GM12878 (cell line): ENCODE data around the gene CALY. TPM values are rescaled to one million over a fixed set of nuclear protein-coding genes. Genes with fewer than 3 reads are reported as not detected.

Source experiments
- BCL3 ChIP-seq: IDR thresholded peaks from 2 replicates; pipeline ENCODE4 v1.6.1; 2011; ENCODE audit warnings: borderline replicate concordance, low read depth, mild to moderate bottlenecking, moderate library complexity, low read length; ENCODE audit not compliant: insufficient read depth, poor library complexity, severe bottlenecking
- BHLHE40 ChIP-seq, 2 experiments: fragments of 450-650 bp in 1 of 2; IDR thresholded peaks; 2 replicates each; pipeline ENCODE4 v1.6.1; 2011 to 2017; ENCODE audit warnings: low read depth in 2 of 2, borderline replicate concordance in 1 of 2, improper control_type of control experiment in 1 of 2, low read length in 1 of 2, mild to moderate bottlenecking in 1 of 2
- CBX5 ChIP-seq: sonication (generic); IDR thresholded peaks from 2 replicates; pipeline ENCODE4 v1.6.1; 2016; ENCODE audit warnings: low read depth, moderate library complexity, mild to moderate bottlenecking, inconsistent platforms
- GATAD2B ChIP-seq: fragments of 450-650 bp; conservative IDR thresholded peaks from 2 replicates; pipeline ENCODE4 v1.6.1; 2017; ENCODE audit warnings: low read depth, mild to moderate bottlenecking, moderate library complexity
- IRF3 ChIP-seq: fragments of 450-650 bp; IDR thresholded peaks from 2 replicates; pipeline ENCODE4 v1.6.1; 2014; ENCODE audit warnings: mild to moderate bottlenecking
- KLF5 ChIP-seq: fragments of 450-650 bp; IDR thresholded peaks from 2 replicates; pipeline ENCODE4 v1.6.1; 2014; ENCODE audit warnings: mild to moderate bottlenecking; ENCODE audit not compliant: partially characterized antibody
- MYB ChIP-seq: fragments of 150-350 bp; IDR thresholded peaks from 2 replicates; pipeline ENCODE4 v1.6.1; 2014; ENCODE audit warnings: mild to moderate bottlenecking, low read depth, low read length, borderline replicate concordance
- NR2F1 ChIP-seq: fragments of 450-650 bp; conservative IDR thresholded peaks from 2 replicates; pipeline ENCODE4 v1.6.1; 2017; ENCODE audit warnings: mild to moderate bottlenecking
- NRF1 ChIP-seq: conservative IDR thresholded peaks from 2 replicates; pipeline ENCODE4 v1.6.1; 2011; ENCODE audit warnings: mild to moderate bottlenecking, low read depth, low read length, improper control_type of control experiment
- POLR2A ChIP-seq: IDR thresholded peaks from 2 replicates; pipeline ENCODE4 v1.6.1; 2011; ENCODE audit warnings: low read depth, mild to moderate bottlenecking, low read length
- POLR2AphosphoS2 ChIP-seq: IDR thresholded peaks from 2 replicates; pipeline ENCODE4 v1.6.1; 2011; ENCODE audit warnings: low read depth, mild to moderate bottlenecking, low read length, improper control_type of control experiment, moderate library complexity
- PRDM15 ChIP-seq: fragments of 450-650 bp; formaldehyde crosslinking; IDR thresholded peaks from 2 replicates; pipeline ENCODE4 v1.4.0; 2020; ENCODE audit warnings: mild to moderate bottlenecking, moderate library complexity
- SMARCA5 ChIP-seq: fragments of 450-650 bp; IDR thresholded peaks from 2 replicates; pipeline ENCODE4 v1.6.1; 2017; ENCODE audit warnings: mild to moderate bottlenecking
- STAT1 ChIP-seq: fragments of 450-650 bp; conservative IDR thresholded peaks from 2 replicates; pipeline ENCODE4 v1.6.1; 2014; ENCODE audit warnings: antibody characterized with exemption, mild to moderate bottlenecking
- TCF3 ChIP-seq: IDR thresholded peaks from 2 replicates; pipeline ENCODE4 v1.6.1; 2012; ENCODE audit warnings: low read depth, mild to moderate bottlenecking, low read length, borderline replicate concordance; ENCODE audit not compliant: insufficient read depth
- TCF7 ChIP-seq: IDR thresholded peaks from 2 replicates; pipeline ENCODE4 v1.6.1; 2014; ENCODE audit warnings: antibody characterized with exemption, borderline replicate concordance
- ZNF24 ChIP-seq: fragments of 450-650 bp; IDR thresholded peaks from 2 replicates; pipeline ENCODE4 v1.6.1; 2017; ENCODE audit warnings: antibody characterized with exemption, mild to moderate bottlenecking
- ZNF384 ChIP-seq: IDR thresholded peaks from 2 replicates; pipeline ENCODE4 v1.6.1; 2012; ENCODE audit warnings: low read depth, mild to moderate bottlenecking, low read length, improper control_type of control experiment, borderline replicate concordance
- ZNF687 ChIP-seq: fragments of 450-650 bp; IDR thresholded peaks from 2 replicates; pipeline ENCODE4 v1.6.1; 2017; ENCODE audit warnings: mild to moderate bottlenecking, moderate library complexity
- polyA plus RNA-seq, 11 experiments: library from polyadenylated mRNA; depleted of rRNA in 4 of 11; unstranded in 6 of 11; stranded (reverse) in 5 of 11; fragments of >200 nt; fragmentation: Nextera tagmentation in 4 of 11; fragmentation: Illumina TruSeq in 1 of 11; extraction: Ambion mirVana in 4 of 11; extraction: Trizol in 1 of 11; gene quantifications; 1 replicate in 1 of 11; 2 replicates in 10 of 11; pipeline versions ENCODE4 v1.2.1 to v1.2.3, GENCODE V29; 2011 to 2016; ENCODE audit warnings: inconsistent platforms in 2 of 11, missing spikeins in 2 of 11, low read depth in 1 of 11
- total RNA-seq, 4 experiments: library from RNA; depleted of rRNA in 3 of 4; stranded (reverse); fragments of >200 nt in 3 of 4; fragmentation: Illumina TruSeq in 1 of 4; extraction: Trizol in 1 of 4; gene quantifications; 2 replicates each; pipeline versions ENCODE4 v1.2.1 to v1.2.3, GENCODE V29; 2013 to 2021

CALY gene
- total and polyA plus RNA-seq, 10 of the 15 experiments (the other 5 are each of a cell fraction or from before 2014, with no cell fraction given), result 0.07 TPM; not detected in 9

GRCh38 chr10:133276435-133277201 lies 60.1 kb downstream of the CALY start, which contains the start of gene ADAM8 (continued):
- TF ChIP-seq GATAD2B (peak; percentile 61; the same call in 1 of the 2 replicates), KLF5 (no peak), SMARCA5 (peak; percentile 73), TCF3 (no peak), PRDM15 (CRISPR knock-in tag) (no peak), MYB (no peak), BHLHE40 (IDR thresholded peaks at IDR 0.05; ENCODE audit: borderline replicate concordance in 1 of 2, low read depth in 2 of 2, low read length in 1 of 2) (peak in 1 of 2 experiments; percentile 33; a peak in 1 of 4 replicates), CBX5 (no peak), IRF3 (no peak), ZNF24 (no peak), POLR2AphosphoS2 (no peak), NRF1 (no peak), NR2F1 (peak; percentile 86), TCF7 (no peak), ZNF384 (no peak), STAT1 (0 out of 2 replicates have a peak, but pooled peaks have one; percentile 36), BCL3 (no peak), POLR2A (peak; percentile 90), ZNF687 (peak; percentile 54; the same call in 1 of the 2 replicates)
